RCC 7860 (cell line): ENCODE data around the gene TP53BP2.
"Not testable (repeated sequence)": the region's sequence is repeated elsewhere in the genome, so short reads cannot be mapped to it uniquely, and the experiment has no call there.

Experiments
- DNase-seq: peaks from one replicate; pipeline ENCODE4 v3.0.0-alpha.2; 2015; ENCODE audit warnings: low spot score
- FAIRE-seq: peaks from 2 replicates; lab custom pipeline; 2012; peaks lifted over from hg19 to GRCh38; lab: Jason Lieb, UNC

The TP53BP2 gene

DNA sequence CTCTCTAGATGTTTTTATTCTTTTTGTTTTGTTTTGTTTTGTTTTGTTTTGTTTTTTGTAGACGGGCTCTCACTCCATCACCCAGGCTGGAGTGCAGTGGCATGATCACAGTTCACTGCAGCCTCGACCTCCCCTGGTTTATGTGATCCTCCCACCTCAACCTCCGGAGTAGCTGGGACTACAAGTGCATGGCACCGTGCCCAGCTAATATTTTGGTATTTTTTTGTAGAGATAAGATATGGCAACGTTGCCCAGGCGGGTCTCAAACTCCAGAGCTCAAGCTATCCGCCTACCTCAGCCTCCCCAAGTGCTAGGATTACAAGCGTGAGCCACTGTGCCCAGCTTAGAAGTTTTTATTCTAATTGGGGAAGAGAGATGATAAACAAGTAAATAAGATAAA, 13.3 kb upstream of the TP53BP2 start:
- FAIRE-seq (no peak), DNase-seq (no peak)

DNA sequence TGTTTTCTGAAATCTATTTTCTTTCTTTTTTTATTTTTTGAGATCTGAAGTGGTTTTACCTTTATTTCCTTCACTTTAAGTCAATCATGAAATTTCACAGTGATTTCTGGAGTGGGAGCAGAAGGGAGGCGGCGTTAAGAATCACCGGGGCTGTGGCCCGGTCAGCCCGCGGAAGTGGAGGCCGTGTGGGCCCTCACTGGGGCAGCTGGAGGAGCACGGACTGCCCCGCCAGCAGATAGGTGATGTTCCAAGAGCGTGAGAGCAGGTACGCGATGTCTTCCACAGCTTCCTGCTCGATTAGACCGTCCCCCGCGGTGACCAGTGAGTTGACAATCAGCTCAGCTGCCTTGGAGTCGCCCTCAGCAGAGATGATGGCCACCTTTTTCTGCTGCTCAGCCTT, 10.6 kb upstream of the TP53BP2 start:
- DNase-seq (no peak), FAIRE-seq (no peak)

DNA sequence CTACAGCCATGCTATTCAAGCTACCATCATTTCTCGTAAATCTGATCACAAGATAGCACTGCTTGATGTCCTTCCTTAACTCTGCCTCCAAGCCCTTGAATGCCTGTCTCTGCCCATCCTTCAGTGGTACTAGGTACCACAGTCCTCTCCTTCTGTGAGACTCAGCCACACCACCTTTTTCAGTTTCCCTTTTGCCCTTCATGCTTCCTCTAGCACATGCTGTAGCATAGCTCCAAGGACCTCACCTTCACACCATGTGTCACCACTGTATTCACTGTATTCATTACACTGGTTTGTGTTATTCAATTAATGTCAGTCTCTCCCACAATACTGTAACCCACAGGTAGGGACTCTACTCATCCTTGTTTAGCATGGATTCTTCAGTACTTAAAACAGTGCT, 8.0 kb upstream of the TP53BP2 start:
- DNase-seq (no peak), FAIRE-seq (no peak)

DNA sequence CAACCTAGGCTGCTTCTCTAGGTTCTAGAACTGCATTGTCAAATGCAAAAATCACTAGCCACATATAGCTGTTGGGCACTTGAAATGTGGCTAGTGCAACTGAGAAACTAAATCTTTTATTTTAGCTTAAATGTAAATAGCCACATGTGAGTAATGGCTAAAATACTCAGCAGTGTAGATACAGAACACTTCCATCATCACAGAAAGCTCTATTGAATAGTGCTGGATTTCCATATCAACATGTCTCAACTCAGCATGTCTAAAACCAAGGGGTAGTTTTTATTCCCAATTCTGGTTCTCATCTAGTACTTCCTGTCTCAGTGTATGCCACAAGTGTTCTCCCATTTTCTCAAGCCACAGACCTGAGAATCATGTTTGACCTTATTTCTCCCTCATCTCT, 7.5 kb upstream of the TP53BP2 start:
- DNase-seq (no peak), FAIRE-seq (no peak)

DNA sequence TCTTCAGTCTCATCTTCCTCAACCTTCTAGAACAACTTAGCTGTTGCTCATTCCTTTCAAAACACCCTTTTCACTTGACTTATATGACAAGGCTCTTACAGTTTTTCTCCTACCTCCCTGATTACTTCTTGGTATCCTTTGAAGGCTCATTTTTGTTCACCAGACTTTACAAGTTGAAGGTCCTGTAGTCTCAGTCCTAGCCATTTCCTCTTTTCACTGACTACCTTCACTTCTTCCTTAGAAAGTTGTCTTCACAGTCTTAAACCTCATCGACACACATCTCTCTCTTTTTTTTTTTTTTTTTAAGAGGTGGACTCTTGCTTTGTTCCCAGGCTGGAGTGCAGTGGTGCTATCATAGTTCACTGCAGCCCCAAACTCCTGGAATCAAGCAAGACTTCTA, 6.6 kb upstream of the TP53BP2 start:
- FAIRE-seq (no peak), DNase-seq (no peak)

DNA sequence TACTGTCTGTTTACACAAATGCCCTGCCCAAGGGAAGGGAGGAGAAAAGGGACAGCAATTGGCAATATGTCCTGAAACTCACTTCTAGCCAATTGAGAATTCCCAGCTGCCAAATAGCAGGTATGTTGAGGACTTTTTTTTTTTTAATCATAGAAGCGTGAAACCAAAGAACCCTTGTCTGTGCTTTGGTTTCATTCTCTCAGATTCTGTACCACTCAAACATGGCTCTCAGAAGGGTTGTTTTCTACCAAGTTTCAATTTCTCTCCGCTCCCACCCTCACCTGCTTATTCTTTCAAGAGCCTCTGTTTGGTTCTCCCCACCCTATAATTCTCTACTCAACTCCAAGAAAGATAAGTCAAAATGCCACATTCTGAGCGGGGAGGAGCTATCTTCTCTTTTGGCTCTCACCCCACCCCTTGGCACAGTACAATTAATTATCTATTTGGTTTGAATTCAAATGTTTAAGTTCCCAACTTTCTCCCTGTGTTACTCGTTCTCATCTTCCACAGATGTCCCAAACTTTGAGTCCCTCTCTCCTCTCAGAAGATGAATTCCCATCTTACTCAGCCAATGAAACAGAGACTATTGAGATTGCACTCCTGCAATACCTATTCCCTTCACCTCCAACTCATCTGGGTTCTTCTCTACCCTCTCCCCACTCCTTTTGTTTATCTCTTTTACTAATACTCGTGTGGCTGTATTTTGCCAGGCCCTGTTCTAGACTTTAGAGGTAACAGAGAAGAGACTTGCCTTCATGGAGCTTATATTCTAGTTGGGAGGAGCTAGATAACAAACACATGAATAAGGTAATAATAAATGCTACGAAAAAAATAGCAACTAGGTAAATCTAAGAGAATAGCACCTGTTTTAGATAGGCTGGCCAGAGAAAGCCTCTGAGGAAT, 3.9 kb upstream of the TP53BP2 start:
- no peak for FAIRE-seq
- DNase-seq: no peak

DNA sequence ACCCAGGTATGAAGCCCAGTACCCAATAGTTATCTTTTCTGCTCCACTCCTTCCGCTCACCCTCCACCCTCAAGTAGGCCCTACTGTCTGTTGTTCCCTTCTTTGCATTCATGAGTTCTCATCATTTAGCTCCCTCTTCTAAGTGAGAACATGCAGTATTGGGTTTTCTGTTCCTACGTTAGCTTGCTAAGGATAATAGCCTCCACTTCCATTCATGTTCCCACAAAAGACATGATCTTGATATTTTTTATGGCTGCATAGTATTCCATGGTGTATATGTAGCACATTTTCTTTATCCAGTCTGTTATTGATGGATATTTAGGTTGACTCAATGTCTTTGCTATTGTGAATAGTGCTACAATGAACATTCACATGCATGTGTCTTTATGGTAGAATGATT, 2.8 kb upstream of the TP53BP2 start:
- FAIRE-seq (no peak), DNase-seq (no peak)

DNA sequence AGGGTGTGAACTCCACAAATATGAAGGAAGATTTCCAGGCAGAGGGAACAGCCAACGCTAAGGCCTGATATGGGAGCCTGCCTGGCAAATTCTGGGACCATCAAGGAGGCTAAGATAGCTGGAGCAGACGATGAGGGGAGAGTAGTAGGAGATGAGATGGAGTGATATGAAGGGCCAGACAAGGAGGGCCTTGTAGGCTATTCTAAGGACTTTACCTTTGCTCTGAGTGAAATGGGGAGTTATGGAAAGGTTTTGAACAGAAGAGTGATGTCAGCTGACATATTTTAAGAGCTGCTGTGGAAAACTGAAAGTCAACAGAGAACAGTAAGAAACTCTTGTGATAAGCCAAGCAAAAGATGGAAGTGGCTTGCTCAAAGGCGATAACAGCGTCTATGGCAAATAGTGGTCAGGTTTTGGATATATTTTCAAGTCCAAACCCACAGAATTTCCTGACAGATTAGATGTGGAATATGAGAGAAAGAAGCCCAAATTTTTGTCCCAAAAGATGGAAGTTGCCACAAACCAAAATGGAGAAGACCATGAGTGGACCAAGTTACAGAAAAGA, 2.1 kb upstream of the TP53BP2 start:
- no peak for FAIRE-seq

DNA sequence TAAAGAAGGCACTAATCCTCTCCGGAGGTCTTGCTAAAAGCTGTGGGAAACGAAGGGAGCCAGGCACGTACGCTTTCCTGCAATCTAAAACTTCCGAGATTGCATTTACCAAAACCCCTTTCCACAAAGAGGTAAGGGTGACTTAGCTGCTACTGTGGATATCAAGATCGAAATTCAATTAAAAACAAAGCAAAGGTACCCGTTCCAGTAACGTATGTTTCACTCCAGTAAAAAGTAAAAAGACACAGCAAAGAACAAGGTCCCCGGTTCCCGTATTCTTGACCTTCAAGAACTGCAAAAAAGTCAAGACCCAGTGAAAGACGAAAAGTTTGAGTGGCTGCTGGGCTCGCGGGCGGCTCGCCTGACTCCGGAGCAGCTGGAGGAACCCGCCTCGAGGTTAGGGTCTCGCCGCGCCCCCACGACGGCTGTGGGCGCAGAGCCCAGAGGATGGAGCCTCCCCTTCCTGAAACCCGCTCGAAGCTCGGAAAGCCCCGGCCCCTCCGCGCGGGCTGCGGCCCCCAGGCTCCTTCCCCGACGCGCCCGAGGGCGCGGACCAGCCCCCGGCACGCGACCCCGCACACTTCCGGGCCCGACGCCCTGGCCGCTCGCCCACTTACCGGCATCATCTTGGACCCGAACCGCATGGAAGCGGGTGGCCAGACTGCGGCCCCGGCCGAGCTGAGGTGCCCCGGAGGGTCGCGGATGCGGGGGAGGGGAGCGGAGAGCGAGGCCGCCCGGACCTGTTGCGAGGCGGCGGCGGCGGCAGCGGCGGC, 524 bp downstream of the TP53BP2 start:
- FAIRE-seq: no peak
- DNase-seq: peak; percentile 20

More for the DNA sequence above, 2.1 kb upstream of the TP53BP2 start:
- DNase-seq: no peak

DNA sequence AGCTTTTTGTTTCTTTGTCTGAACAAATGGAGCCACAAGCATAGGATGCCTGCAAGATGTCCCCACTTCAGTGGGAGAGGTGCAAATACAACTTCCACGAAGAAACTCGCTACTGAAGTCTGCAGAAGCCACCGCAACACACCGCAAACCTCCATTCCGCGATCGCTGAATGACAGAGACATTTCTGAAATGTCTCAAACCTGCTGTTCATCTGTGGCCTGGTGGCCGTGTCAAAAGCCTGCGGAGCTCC, 1.0 kb downstream of the TP53BP2 start:
- no peak for FAIRE-seq
- DNase-seq: no peak

DNA sequence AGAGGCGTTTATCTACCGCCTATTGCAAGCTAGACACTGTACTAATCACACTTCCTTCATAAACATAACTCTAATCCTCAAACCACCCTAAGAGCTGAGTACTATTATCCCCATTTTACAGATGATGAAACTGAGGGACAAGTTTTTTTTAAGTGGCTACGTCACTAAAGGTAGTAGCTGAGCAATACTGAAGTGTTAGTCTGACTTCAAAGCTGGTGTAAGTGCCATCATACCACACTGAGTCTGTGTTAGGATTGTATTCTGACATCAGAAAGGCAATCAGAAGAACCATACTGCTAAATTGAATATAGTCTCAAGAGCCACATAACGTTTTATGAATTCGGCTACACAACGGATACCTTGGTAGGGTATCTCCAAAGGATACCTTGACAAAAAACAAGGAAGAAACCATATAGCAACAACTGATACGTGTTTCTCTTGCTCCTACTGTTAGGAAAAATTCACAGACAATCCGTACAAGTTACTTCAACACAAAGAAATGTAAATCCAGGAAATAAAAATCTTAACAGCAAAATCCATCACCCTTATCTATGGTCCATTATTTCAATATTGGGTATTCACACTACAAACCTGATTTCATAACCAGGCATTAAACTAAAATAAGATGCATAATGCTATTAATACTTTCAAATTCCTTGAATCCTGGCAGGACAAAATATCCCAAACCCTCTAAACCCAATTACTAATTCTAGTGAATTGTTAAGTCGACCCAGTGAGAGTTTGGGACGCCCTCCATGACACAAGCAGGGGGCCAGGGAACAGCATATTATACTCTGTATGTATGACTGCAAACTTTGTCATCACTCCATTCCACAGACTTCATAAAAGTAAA, 1.6 kb downstream of the TP53BP2 start:
- FAIRE-seq (peak; percentile 10), DNase-seq (peak; percentile 29)

DNA sequence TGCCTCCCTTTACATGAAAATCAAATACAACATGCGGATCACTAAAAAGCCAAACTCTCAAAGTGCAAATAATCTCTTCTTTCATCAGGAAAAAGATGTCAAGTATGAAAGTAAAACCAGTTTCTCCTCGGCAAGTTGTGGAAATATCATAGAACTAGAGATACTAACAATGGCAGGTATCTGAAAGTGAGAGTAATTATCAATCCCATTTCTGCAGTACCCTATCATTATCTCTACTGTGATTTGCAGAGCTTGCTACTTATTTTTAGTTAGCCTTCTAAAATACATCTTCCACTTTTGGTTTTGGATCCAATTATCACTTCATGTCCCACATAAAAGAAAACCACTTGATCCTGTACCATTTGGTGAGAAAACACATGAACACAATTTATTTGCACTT, 3.0 kb downstream of the TP53BP2 start:
- no peak for DNase-seq
- FAIRE-seq: no peak

DNA sequence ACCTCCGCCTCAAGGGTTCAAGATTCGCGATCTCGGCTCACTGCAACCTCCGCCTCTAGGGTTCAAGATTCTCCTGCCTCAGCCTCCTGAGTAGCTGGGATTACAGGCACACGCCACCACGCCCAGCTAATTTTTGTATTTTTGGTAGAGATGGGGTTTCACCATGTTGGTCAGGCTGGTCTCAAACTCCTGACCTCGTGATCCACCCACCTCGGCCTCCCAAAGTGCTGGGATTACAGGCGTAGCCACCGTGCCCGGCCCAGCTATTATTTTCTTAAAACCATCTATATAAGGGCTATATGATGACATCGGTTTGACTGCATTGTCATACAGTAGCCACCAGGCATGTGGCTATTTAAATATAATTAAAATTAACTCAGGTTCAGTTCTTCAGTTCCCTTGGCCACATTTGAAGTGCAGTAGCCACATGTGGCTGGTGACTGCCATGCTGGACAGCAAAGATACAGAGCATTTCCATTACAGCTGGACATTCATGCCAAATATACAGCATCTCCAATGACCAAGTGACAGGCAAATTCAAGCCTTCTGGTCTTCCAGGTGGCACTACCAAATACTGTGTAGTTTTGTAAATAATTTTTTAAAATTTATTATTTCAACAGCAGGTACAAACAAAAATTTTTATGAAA, 3.6 kb downstream of the TP53BP2 start:
- DNase-seq, FAIRE-seq: not testable (repeated sequence)

DNA sequence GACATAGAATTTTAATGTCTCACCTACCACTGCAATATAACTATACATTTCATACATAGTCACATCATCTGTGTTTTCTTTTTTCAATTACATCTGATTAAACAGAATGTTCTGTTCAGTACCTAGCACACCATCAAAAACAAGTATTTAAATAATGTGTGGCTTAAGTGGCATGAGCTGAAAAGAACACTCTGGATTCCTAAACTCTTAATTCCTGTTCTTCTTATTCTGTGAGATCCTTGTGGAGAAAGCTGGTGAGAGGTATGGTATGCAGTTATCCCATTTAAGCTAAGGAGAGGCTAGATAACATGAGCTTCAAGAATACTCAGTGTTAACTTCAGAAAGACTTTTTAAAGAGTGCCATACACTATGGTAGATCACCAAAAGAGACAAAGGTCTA, 5.5 kb downstream of the TP53BP2 start:
- peak; percentile 12 for FAIRE-seq

DNA sequence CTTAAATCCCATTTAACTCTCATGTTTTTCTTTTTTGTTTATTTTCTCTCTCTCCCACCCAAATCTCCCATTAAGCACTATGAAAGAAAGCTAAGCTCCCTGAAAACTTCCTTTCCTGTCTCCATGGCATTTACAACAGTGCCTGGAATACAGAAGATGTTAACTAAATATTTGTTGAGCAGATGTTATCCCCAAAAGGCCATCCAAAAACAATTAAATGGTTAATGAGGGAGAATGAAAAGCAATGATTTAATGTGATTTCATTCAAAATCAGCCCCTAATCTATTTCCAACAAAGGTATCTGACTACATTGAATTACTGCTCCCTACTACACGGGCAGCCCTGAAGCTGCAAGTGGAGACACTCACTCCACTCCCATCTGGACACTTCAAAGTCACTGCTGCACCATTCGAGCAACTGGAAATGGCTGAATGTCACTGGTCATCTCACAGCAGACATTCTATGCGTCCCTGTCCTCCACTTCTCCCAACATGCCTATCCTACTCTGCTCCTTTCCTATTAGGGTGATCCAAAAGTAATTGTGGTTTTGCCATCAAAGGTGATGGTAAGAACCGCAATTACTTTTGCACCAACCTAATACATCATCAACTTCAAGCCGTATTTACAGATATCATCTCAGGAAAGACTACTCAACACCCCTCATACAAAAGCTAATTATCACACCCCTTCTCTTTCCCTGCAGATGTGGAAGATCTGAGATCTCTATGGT, 7.5 kb downstream of the TP53BP2 start:
- FAIRE-seq: no peak

More for the DNA sequence above, 5.5 kb downstream of the TP53BP2 start:
- DNase-seq: no peak

DNA sequence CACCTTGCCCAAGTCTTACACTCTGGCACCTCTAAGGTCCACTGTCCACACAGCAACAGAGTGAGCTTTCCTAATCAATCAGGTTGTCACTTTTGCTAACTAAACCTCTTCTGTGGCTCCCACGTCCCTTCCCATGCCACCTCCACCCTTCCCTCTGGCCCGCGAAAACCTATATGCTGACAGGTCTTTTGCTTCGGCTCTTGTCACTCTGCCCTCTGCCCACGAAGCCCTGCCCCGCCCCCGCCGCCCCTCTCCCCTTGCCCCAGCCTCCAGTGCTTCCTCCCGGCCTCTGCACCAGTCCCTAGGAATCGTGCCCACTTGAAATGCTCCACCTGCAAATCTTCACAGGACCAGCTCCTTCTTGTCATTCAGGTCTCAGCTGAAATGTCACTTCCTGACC, 8.1 kb downstream of the TP53BP2 start:
- DNase-seq (no peak), FAIRE-seq (no peak)

More for the DNA sequence above, 7.5 kb downstream of the TP53BP2 start:
- DNase-seq: no peak

DNA sequence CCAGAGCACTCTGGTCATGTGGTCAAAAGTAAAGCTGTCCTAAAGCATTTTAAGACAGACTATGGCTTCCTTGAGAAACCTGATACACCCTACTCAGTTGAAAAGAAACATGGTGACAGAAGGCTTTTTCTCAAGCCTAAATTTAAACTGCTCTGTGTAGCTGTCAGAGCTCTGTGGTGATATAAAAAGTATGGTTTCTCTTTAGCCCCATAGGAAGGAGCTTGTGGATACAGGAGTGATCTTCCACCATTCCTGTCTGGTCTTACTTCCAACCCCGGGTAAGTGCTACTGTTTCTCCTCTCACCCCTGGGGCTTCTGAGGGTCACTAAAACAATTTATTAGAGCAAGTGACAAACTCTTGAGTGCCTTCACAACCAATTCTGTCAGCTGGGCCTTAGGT, 8.5 kb downstream of the TP53BP2 start:
- DNase-seq (no peak), FAIRE-seq (no peak)

DNA sequence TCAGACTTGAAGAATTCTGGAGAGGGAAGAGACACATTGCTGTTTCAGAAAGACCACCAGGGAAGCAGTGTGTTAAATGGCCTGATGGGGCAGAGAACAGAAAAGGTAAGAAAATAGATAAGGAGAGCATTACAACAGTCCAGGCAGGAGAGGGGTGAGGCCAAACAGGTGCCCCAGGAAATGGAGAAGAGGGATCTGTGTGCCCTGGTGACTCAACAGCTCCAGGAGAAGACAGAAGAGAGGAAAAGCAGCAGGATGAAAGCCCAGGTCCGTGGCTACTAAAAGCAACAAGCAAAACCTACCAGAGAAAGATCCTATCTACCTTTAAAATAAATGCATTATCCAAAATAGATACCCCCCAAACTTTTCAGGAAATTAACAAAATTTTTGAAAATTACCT, 9.2 kb downstream of the TP53BP2 start:
- no peak for FAIRE-seq
- no peak for DNase-seq

DNA sequence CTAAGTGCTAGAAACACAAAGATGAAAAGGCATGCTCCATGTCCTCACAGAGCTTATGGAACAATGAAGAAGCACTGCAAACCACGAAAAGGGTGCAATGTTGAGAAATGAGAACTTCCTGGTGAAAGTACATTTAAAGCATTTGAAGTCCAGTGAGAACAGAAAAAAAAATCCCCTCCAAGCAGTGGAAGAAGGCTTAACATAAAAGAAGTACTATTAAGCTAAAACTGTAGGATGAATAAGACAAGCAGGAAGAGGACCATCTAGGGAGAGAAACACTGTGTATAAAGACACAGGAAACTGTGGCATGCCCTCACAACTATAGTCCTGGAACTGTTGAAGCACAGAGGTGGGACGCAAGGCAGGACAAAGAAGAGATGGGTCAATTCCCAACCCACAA, 10.0 kb downstream of the TP53BP2 start:
- no peak for DNase-seq
- FAIRE-seq: no peak
